IPS DF 6.9 (cell line): ENCODE measurements around the gene CEP72.
"Not testable (repeated sequence)": the region's sequence is repeated elsewhere in the genome, so short reads cannot be mapped to it uniquely, and the experiment has no call there.

Source experiments
- DNase-seq: peaks from one replicate; pipeline ENCODE4 v3.0.0-alpha.2; 2013; ENCODE audit warnings: low read depth, low spot score
- H3K27ac ChIP-seq: one replicate; pipeline ENCODE4 v1.5.1; 2013; ENCODE audit warnings: low read length, control low read depth
- H3K27me3 ChIP-seq: 2 replicates; pipeline ENCODE4 v1.6.1; 2013; ENCODE audit warnings: mild to moderate bottlenecking, low read length; ENCODE audit not compliant: control insufficient read depth, insufficient read depth
- H3K36me3 ChIP-seq: 2 replicates; pipeline ENCODE4 v1.6.1; 2013; ENCODE audit warnings: low read length; ENCODE audit not compliant: control insufficient read depth, insufficient read depth
- H3K4me1 ChIP-seq: 2 replicates; pipeline ENCODE4 v1.6.1; 2013; ENCODE audit warnings: low read length; ENCODE audit not compliant: control insufficient read depth, insufficient read depth
- H3K4me3 ChIP-seq: 2 replicates; pipeline ENCODE4 v1.5.1; 2013; ENCODE audit warnings: mild to moderate bottlenecking, low read length
- H3K9me3 ChIP-seq: 2 replicates; pipeline ENCODE4 v1.6.1; 2013; ENCODE audit warnings: low read length, inconsistent platforms; ENCODE audit not compliant: control insufficient read depth, insufficient read depth
- WGBS: extraction: QIAGEN DNeasy Blood & Tissue Kit; methylation state at CpG from one replicate; pipeline ENCODE4 v1.1.7; 2013; ENCODE audit warnings: mixed read lengths, missing lambda C conversion rate; ENCODE audit not compliant: insufficient read length, insufficient coverage; 5-methylcytosine and 5-hydroxymethylcytosine counted together

Gene CEP72

DNA sequence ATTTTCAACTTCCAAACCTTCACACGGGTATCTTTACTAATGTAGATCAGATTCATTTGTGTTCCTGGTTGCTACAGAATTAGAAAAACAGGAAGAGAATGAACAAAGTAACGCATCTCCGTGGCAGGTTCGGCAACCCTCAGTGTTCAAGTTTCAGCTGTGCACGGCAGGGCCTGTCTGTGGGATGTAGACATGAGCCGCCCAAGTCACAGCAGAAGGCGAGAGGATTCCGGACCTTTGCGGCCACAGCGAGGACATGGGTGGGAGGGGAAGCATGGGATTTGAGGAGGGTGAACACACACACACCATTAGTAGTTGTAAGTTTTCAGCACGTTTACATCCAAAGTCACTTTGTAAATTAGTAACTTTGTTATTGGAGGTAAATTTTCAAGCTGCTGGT is 31.7 kb upstream of the CEP72 start:
- no CpG with 5 or more reads among the region's 11 CpGs for WGBS
- H3K9me3 ChIP-seq: no peaks in the 10 kb centered on the region
- no peak overlapping the region for H3K4me3 ChIP-seq
- no peaks in the 10 kb centered on the region for H3K27me3 ChIP-seq
- H3K27ac ChIP-seq: no peak overlapping the region
- 0 out of 2 replicates have a peak, but pooled peaks cover 2% of the 10 kb centered on the region for H3K4me1 ChIP-seq
- no peaks in the 10 kb centered on the region for H3K36me3 ChIP-seq
- no peak for DNase-seq

DNA sequence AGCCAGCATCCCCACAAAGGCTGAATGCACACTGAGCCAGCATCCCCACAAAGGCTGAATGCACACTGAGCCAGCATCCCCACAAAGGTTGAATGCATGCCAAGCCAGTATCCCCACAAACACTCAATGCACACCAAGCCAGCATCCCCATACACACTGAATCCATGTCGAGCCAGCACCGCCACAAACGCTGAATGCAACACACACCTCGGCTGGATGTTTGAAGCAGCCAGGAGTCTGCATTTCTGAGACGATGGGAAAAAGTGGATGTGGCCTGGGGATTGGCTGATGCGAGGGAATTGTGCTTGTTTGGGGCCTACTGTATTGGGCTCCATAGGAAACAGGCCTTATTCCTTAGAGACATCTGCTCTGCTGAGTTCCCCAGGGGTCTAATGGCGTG is 30.9 kb upstream of the CEP72 start:
- Histone ChIP-seq H3K27ac (no peak overlapping the region), H3K9me3 (no peaks in the 10 kb centered on the region), H3K36me3 (no peaks in the 10 kb centered on the region), H3K4me3 (no peak overlapping the region), H3K4me1 (0 out of 2 replicates have a peak, but pooled peaks cover 2% of the 10 kb centered on the region), H3K27me3 (no peaks in the 10 kb centered on the region)
- no peak for DNase-seq
- no CpG with 5 or more reads among the region's 7 CpGs for WGBS

- Histone ChIP-seq H3K4me3 (no peak overlapping the region), H3K27me3 (no peaks in the 10 kb centered on the region), H3K27ac (no peak overlapping the region), H3K36me3 (no peaks in the 10 kb centered on the region), H3K4me1 (0 out of 2 replicates have a peak, but pooled peaks cover 2% of the 10 kb centered on the region), H3K9me3 (no peaks in the 10 kb centered on the region)
- no CpG with 5 or more reads among the region's 9 CpGs for WGBS
- no peak for DNase-seq
These were observed 30.2 kb upstream of the CEP72 start for GRCh38 chr5:581941-582340.

DNA sequence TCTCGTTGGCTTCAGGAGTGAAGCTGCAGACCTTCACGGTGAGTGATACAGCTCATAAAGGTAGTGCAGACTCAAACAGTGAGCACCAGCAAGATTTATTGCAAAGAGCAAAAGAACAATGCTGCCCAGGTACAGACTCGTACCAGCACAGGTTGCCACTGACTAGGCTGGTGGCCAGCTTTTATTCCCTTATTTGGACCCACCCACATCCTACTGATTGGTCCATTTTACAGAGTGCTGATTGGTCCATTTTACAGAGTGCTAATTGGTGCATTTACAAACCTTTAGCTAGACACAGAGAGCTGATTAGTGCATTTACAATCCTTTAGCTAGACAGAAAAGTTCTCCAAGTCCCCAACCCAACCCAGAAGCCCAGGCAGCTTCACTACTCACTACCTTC is 29.7 kb upstream of the CEP72 start:
- H3K27ac ChIP-seq, H3K4me1 ChIP-seq, H3K36me3 ChIP-seq, H3K27me3 ChIP-seq, H3K9me3 ChIP-seq, DNase-seq, H3K4me3 ChIP-seq: not testable (repeated sequence)
- WGBS: no CpG with 5 or more reads among the region's 3 CpGs

GRCh38 chr5:582936-583635 is 29.1 kb upstream of the CEP72 start:
- H3K4me3 ChIP-seq: no peak overlapping the region
- H3K27ac ChIP-seq: no peak overlapping the region
- H3K4me1 ChIP-seq: 0 out of 2 replicates have a peak, but pooled peaks cover 2% of the 10 kb centered on the region
- no peaks in the 10 kb centered on the region for H3K9me3 ChIP-seq
- no CpG with 5 or more reads among the region's 24 CpGs for WGBS
- H3K36me3 ChIP-seq: no peaks in the 10 kb centered on the region
- DNase-seq: no peak
- H3K27me3 ChIP-seq: no peaks in the 10 kb centered on the region

- DNase-seq: no peak
- WGBS: 90% methylated on average over 1 of the region's 2 CpGs
These were observed 28.5 kb upstream of the CEP72 start for GRCh38 chr5:583645-584044.

DNA sequence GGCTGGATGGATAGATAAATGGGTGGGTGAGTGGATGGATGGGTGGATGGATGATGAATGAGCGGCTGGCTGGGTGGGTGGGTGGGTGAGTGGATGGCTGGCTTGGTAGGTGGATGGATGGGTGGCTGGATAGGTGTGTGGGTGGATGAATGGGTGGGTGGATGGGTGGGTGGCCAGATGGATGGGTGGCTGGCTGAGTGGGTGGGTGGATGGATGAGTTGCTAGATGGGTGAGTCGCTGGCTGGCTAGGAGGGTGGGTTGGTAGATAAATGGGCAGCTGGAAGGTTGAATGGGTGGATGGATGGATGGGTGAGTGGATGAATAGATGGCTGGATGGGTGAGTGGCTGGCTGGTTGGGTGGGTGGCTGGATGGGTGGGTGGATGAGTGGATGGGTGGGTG is 27.9 kb upstream of the CEP72 start:
- WGBS: no CpG with 5 or more reads among the region's 2 CpGs
- no peaks in the 10 kb centered on the region for H3K27me3 ChIP-seq

More at GRCh38 chr5:583645-584044, 28.5 kb upstream of the CEP72 start:
- H3K4me1 ChIP-seq: 0 out of 2 replicates have a peak, but pooled peaks cover 2% of the 10 kb centered on the region
- H3K27ac ChIP-seq: no peak overlapping the region
- no peaks in the 10 kb centered on the region for H3K36me3 ChIP-seq
- no peaks in the 10 kb centered on the region for H3K27me3 ChIP-seq
- H3K4me3 ChIP-seq: no peak overlapping the region
- no peaks in the 10 kb centered on the region for H3K9me3 ChIP-seq

DNA sequence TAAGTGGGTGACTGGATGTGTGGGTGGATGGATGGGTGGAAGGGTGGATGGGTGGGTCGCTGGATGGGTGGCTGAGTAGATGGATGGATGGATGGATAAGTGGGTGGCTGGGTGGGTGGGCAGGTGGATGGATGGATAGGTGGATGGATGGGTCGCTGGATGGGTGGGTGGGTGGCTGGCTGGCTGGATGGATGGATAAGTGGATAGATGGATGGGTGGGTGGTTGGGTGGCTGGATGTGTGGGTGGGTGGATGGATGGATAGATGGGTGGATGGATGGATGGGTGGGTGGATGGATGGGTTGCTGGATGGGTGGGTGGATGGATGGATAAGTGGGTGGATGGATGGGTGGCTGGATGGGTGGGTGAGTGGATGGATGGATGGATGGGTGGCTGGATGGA is 27.3 kb upstream of the CEP72 start:
- DNase-seq: no peak
- no CpG with 5 or more reads among the region's 2 CpGs for WGBS
- no peaks in the 10 kb centered on the region for H3K4me1 ChIP-seq
- H3K9me3 ChIP-seq: no peaks in the 10 kb centered on the region
- no peak overlapping the region for H3K4me3 ChIP-seq
- no peaks in the 10 kb centered on the region for H3K36me3 ChIP-seq
- no peaks in the 10 kb centered on the region for H3K27me3 ChIP-seq
- no peak overlapping the region for H3K27ac ChIP-seq

More for the DNA sequence above, 27.9 kb upstream of the CEP72 start:
- Histone ChIP-seq H3K4me3 (no peak overlapping the region), H3K9me3 (no peaks in the 10 kb centered on the region), H3K27ac (no peak overlapping the region), H3K4me1 (0 out of 2 replicates have a peak, but pooled peaks cover 1% of the 10 kb centered on the region), H3K36me3 (no peaks in the 10 kb centered on the region)
- DNase-seq: no peak

- H3K27ac ChIP-seq: no peak overlapping the region
- WGBS: no CpG with 5 or more reads among the region's 9 CpGs
- H3K27me3 ChIP-seq: no peaks in the 10 kb centered on the region
- no peaks in the 10 kb centered on the region for H3K9me3 ChIP-seq
- no peak overlapping the region for H3K4me3 ChIP-seq
- no peak for DNase-seq
- H3K4me1 ChIP-seq: no peaks in the 10 kb centered on the region
- H3K36me3 ChIP-seq: no peaks in the 10 kb centered on the region
These were observed 26.6 kb upstream of the CEP72 start for GRCh38 chr5:585556-585955.

DNA sequence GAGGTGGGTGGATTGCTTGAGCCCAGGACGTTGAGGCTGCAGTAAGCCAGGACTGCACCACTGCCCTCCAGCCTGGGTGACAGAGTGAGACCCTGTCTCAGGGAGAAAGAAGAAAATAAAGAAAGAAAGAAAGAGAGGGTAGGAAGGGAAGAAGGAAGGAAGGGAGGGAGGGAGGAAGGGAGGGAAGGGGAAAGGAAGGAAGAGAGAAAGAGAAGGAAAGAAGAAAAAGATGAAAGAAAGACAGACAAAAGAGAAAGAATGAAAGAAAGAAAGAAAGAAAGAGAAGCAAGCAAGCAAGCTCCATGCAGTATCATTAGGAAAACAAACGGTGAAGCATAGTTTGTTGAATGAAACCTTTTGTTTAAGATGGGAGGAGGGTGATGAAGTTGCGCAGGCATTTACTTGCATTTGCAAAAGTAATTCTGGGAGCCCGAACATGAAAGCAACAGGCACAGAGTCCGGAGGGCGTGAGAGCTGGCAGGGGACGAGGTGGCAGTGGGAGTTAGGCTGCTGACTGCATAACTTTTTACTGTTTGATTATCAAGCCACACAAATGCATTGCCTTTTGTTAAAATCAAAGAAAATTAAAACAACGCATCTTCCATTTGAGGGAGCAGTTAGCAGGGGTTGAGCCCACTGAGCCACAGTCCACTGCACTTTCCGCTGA is 26.0 kb upstream of the CEP72 start:
- H3K4me3 ChIP-seq: no peak overlapping the region
- H3K9me3 ChIP-seq: no peaks in the 10 kb centered on the region
- no peak for DNase-seq
- H3K27me3 ChIP-seq: no peaks in the 10 kb centered on the region
- no peaks in the 10 kb centered on the region for H3K36me3 ChIP-seq
- no peak overlapping the region for H3K27ac ChIP-seq
- WGBS: no CpG with 5 or more reads among the region's 9 CpGs
- no peaks in the 10 kb centered on the region for H3K4me1 ChIP-seq
